ENCODE results near the gene GRM3. TPM values are rescaled to one million over a fixed set of nuclear protein-coding genes. Genes with fewer than 3 reads are reported as not detected.
"Not testable (repeated sequence)": the region's sequence is repeated elsewhere in the genome, so short reads cannot be mapped to it uniquely, and the experiment has no call there.

Gene GRM3
- total RNA-seq (2022) (not detected in 2 replicates), Bru-seq, nascent RNA (percentile 0 among the genes with signal in this experiment), BruChase-seq, experiment 1, labeled RNA remaining after a 6-hour chase (not detected), BruChase-seq, experiment 2, labeled RNA remaining after a 2-hour chase (not detected)
- long read RNA-seq = 0 reads

- CTCF ChIA-PET = no interaction called here
- Mint-ChIP-seq H3K36me3 (ENCODE audit: insufficient read depth, unreplicated experiment) (no peaks in the 10 kb centered on the region), H3K27me3 (ENCODE audit: unreplicated experiment) (no peaks in the 10 kb centered on the region), H3K4me3 (ENCODE audit: low read depth, unreplicated experiment) (peak within 1 kb of the TSS; percentile 39), H3K9me3 (ENCODE audit: low read depth, unreplicated experiment) (no peaks in the 10 kb centered on the region), H3K27ac (ENCODE audit: unreplicated experiment) (no peak within 1 kb of the TSS), H3K4me1 (ENCODE audit: low read depth, unreplicated experiment) (no peaks in the 10 kb centered on the region)
- intact Hi-C loops (cut with micrococcal nuclease; ENCODE audit: unreplicated experiment) = no loop called here
- TF ChIP-seq CTCF (IDR thresholded peaks at IDR 0.05; ENCODE audit: unreplicated experiment) = no peak
- DNase-seq = no peak
- no TSS peak for BruUV-seq (replicated peaks)
These were observed at the start of gene GRM3 for GRCh38 chr7:86643561-86644281. TSS of gene GRM3 (plus strand) at chr7:86643909. CDS start at chr7:86765146, 121,237 bp downstream.

GRCh38 chr7:86598311-86598710 lies 45.4 kb upstream of the GRM3 start:
- intact Hi-C loops (cut with micrococcal nuclease; ENCODE audit: unreplicated experiment) = no loop called here
- no peak for TF ChIP-seq CTCF (IDR thresholded peaks at IDR 0.05; ENCODE audit: unreplicated experiment)
- Mint-ChIP-seq H3K36me3 (ENCODE audit: insufficient read depth, unreplicated experiment) (no peaks in the 10 kb centered on the region), H3K27ac (ENCODE audit: unreplicated experiment) (no peak overlapping the region), H3K9me3 (ENCODE audit: low read depth, unreplicated experiment) (no peaks in the 10 kb centered on the region), H3K27me3 (ENCODE audit: unreplicated experiment) (no peaks in the 10 kb centered on the region), H3K4me3 (ENCODE audit: low read depth, unreplicated experiment) (no peak overlapping the region), H3K4me1 (ENCODE audit: low read depth, unreplicated experiment) (no peaks in the 10 kb centered on the region)
- CTCF ChIA-PET = no interaction called here
- BruUV-seq (replicated peaks) = no TSS peak
- DNase-seq = peak; percentile 6

- no peak overlapping the region for H3K4me3 Mint-ChIP-seq (ENCODE audit: low read depth, unreplicated experiment)
- no peaks in the 10 kb centered on the region for H3K4me1 Mint-ChIP-seq (ENCODE audit: low read depth, unreplicated experiment)
- no peaks in the 10 kb centered on the region for H3K9me3 Mint-ChIP-seq (ENCODE audit: low read depth, unreplicated experiment)
- CTCF ChIA-PET = no interaction called here
- DNase-seq = no peak
- intact Hi-C loops (cut with micrococcal nuclease; ENCODE audit: unreplicated experiment) = no loop called here
- no peaks in the 10 kb centered on the region for H3K27me3 Mint-ChIP-seq (ENCODE audit: unreplicated experiment)
- no peak for TF ChIP-seq CTCF (IDR thresholded peaks at IDR 0.05; ENCODE audit: unreplicated experiment)
- H3K27ac Mint-ChIP-seq (ENCODE audit: unreplicated experiment) = no peak overlapping the region
- no TSS peak for BruUV-seq (replicated peaks)
- H3K36me3 Mint-ChIP-seq (ENCODE audit: insufficient read depth, unreplicated experiment) = no peaks in the 10 kb centered on the region
These were observed 45.0 kb upstream of the GRM3 start for GRCh38 chr7:86598721-86599120.

GRCh38 chr7:86600506-86601290 lies 43.0 kb upstream of the GRM3 start:
- Mint-ChIP-seq H3K27ac (ENCODE audit: unreplicated experiment) (no peak overlapping the region), H3K4me3 (ENCODE audit: low read depth, unreplicated experiment) (no peak overlapping the region), H3K9me3 (ENCODE audit: low read depth, unreplicated experiment) (peaks cover 2% of the 10 kb centered on the region), H3K4me1 (ENCODE audit: low read depth, unreplicated experiment) (no peaks in the 10 kb centered on the region), H3K36me3 (ENCODE audit: insufficient read depth, unreplicated experiment) (no peaks in the 10 kb centered on the region), H3K27me3 (ENCODE audit: unreplicated experiment) (no peaks in the 10 kb centered on the region)
- TF ChIP-seq CTCF (IDR thresholded peaks at IDR 0.05; ENCODE audit: unreplicated experiment) = no peak
- CTCF ChIA-PET = no interaction called here
- peak; percentile 3 for DNase-seq
- BruUV-seq (replicated peaks) = no TSS peak
- intact Hi-C loops (cut with micrococcal nuclease; ENCODE audit: unreplicated experiment) = no loop called here

GRCh38 chr7:86615711-86616110 lies 28.0 kb upstream of the GRM3 start:
- H3K4me3 Mint-ChIP-seq (ENCODE audit: low read depth, unreplicated experiment); H3K36me3 Mint-ChIP-seq (ENCODE audit: insufficient read depth, unreplicated experiment); DNase-seq; BruUV-seq (replicated peaks); H3K27me3 Mint-ChIP-seq (ENCODE audit: unreplicated experiment); CTCF ChIA-PET; H3K9me3 Mint-ChIP-seq (ENCODE audit: low read depth, unreplicated experiment); intact Hi-C loops (cut with micrococcal nuclease; ENCODE audit: unreplicated experiment); H3K27ac Mint-ChIP-seq (ENCODE audit: unreplicated experiment); H3K4me1 Mint-ChIP-seq (ENCODE audit: low read depth, unreplicated experiment): not testable (repeated sequence)

Data from Calu3 (cell line).